GM20431 (cell line): ENCODE measurements around the gene TMC6.
"Not testable (repeated sequence)": the region's sequence is repeated elsewhere in the genome, so short reads cannot be mapped to it uniquely, and the experiment has no call there.

Experiments
- in situ Hi-C: fragments of 300-500 bp; cut with MseI, MboI; formaldehyde crosslinking; loops from one replicate; pipeline ENCODE4 v1.15.0; 2020; ENCODE audit warnings: low sequenced_read_pairs; ENCODE audit not compliant: unreplicated experiment

Gene TMC6

GRCh38 chr17:78128551-78129350, at the start of gene TMC6:
Gene TMC6 (minus strand): TSS chr17:78128755. CDS start chr17:78126832, 1,923 bp downstream.
- in situ Hi-C loops: no loop called here

GRCh38 chr17:78176548-78177025, 48.0 kb upstream of the TMC6 start:
- in situ Hi-C loops: no loop called here

GRCh38 chr17:78175643-78175981, 47.1 kb upstream of the TMC6 start:
- in situ Hi-C loops: no loop called here

GRCh38 chr17:78174870-78175642, 46.5 kb upstream of the TMC6 start:
- in situ Hi-C loops: no loop called here

GRCh38 chr17:78174346-78174869, 45.9 kb upstream of the TMC6 start:
- in situ Hi-C loops: no loop called here

- in situ Hi-C loops: no loop called here
Measured at GRCh38 chr17:78173097-78173715, 44.7 kb upstream of the TMC6 start.

- in situ Hi-C loops: no loop called here
Measured at GRCh38 chr17:78172249-78173051, 43.9 kb upstream of the TMC6 start.

GRCh38 chr17:78171591-78172248, 43.2 kb upstream of the TMC6 start:
- in situ Hi-C loops: not testable (repeated sequence)

GRCh38 chr17:78170692-78171590, 42.4 kb upstream of the TMC6 start:
- in situ Hi-C loops: no loop called here

GRCh38 chr17:78168903-78169793, 40.6 kb upstream of the TMC6 start:
- in situ Hi-C loops: no loop called here

- in situ Hi-C loops: no loop called here
Measured at GRCh38 chr17:78168242-78168902, 39.8 kb upstream of the TMC6 start, which contains the start of gene SYNGR2. Gene SYNGR2 (plus strand): TSS chr17:78168581. CDS start chr17:78168617, 36 bp downstream.

GRCh38 chr17:78166416-78166815, 37.9 kb upstream of the TMC6 start:
- in situ Hi-C loops: no loop called here

- in situ Hi-C loops: no loop called here
Measured at GRCh38 chr17:78164748-78165607, 36.4 kb upstream of the TMC6 start.

- in situ Hi-C loops: no loop called here
Measured at GRCh38 chr17:78163881-78164747, 35.6 kb upstream of the TMC6 start.
